Mesothelial cell of epicardium (in vitro differentiated cells): ENCODE results near the gene NFATC1. TPM values are rescaled to one million over a fixed set of nuclear protein-coding genes. Genes with fewer than 3 reads are reported as not detected.

Experiments used
- DNase-seq, 2 experiments: peaks; one replicate each; pipeline ENCODE4 v3.0.0; 2021; ENCODE audit warnings: low spot score in 2 of 2; ENCODE audit not compliant: unreplicated experiment in 2 of 2
- H3K27ac Mint-ChIP-seq: 2 replicates; pipeline ENCODE4 v1.8.0; 2021; ENCODE audit warnings: mixed read lengths
- H3K27me3 Mint-ChIP-seq: 2 replicates; pipeline ENCODE4 v1.8.0; 2021; ENCODE audit warnings: low read depth, mixed read lengths
- H3K36me3 Mint-ChIP-seq: 2 replicates; pipeline ENCODE4 v1.8.0; 2021; ENCODE audit warnings: mixed read lengths
- H3K4me1 Mint-ChIP-seq: 2 replicates; pipeline ENCODE4 v1.8.0; 2021; ENCODE audit warnings: mixed read lengths
- H3K4me3 Mint-ChIP-seq: 2 replicates; pipeline ENCODE4 v1.8.0; 2021; ENCODE audit warnings: mild to moderate bottlenecking, moderate library complexity, mixed read lengths
- H3K9me3 Mint-ChIP-seq: 2 replicates; pipeline ENCODE4 v1.8.0; 2021; ENCODE audit warnings: mixed read lengths
- CTCF ChIP-seq: fragments of 200-600 bp; sonication (generic); IDR thresholded peaks from one replicate; pipeline ENCODE4 v1.5.0; 2021; ENCODE audit warnings: antibody characterized with exemption; ENCODE audit not compliant: unreplicated experiment
- total RNA-seq: library from RNA; stranded (reverse); gene quantifications from 3 replicates; pipeline ENCODE4 v1.2.1, GENCODE V29; 2021

NFATC1 gene
- total RNA-seq, 1 donor from 2014 or later, result 13.4 TPM

- no peak for TF ChIP-seq CTCF
- no peaks in the 10 kb centered on the region for H3K9me3 Mint-ChIP-seq
- peaks cover 10% of the 10 kb centered on the region for H3K4me1 Mint-ChIP-seq
- no peaks in the 10 kb centered on the region for H3K36me3 Mint-ChIP-seq
- no peak overlapping the region for H3K4me3 Mint-ChIP-seq
- no peak overlapping the region for H3K27ac Mint-ChIP-seq
- peak in 1 of 2 experiments; percentile 31 for DNase-seq
- peaks cover 6% of the 10 kb centered on the region for H3K27me3 Mint-ChIP-seq
Measured at GRCh38 chr18:79512461-79513380, 117.0 kb downstream of the NFATC1 start.

GRCh38 chr18:79513381-79514081 is 117.8 kb downstream of the NFATC1 start:
- DNase-seq, result peak in 1 of 2 experiments; percentile 29

GRCh38 chr18:79515331-79515730 is 119.6 kb downstream of the NFATC1 start:
- Mint-ChIP-seq H3K9me3 (no peaks in the 10 kb centered on the region), H3K36me3 (no peaks in the 10 kb centered on the region), H3K4me3 (no peak overlapping the region), H3K27me3 (peaks cover 5% of the 10 kb centered on the region), H3K4me1 (peaks cover 7% of the 10 kb centered on the region), H3K27ac (no peak overlapping the region)
- no peak for DNase-seq
- TF ChIP-seq CTCF, result no peak

More at GRCh38 chr18:79513381-79514081, 117.8 kb downstream of the NFATC1 start:
- Mint-ChIP-seq H3K27ac (no peak overlapping the region), H3K9me3 (no peaks in the 10 kb centered on the region), H3K4me1 (peaks cover 3% of the 10 kb centered on the region), H3K27me3 (peaks cover 1% of the 10 kb centered on the region), H3K36me3 (no peaks in the 10 kb centered on the region), H3K4me3 (no peak overlapping the region)
- no peak for TF ChIP-seq CTCF

- no peak for DNase-seq
- Mint-ChIP-seq H3K27ac (no peak overlapping the region), H3K36me3 (no peaks in the 10 kb centered on the region), H3K4me1 (peaks cover 7% of the 10 kb centered on the region), H3K27me3 (peaks cover 5% of the 10 kb centered on the region), H3K9me3 (no peaks in the 10 kb centered on the region), H3K4me3 (no peak overlapping the region)
- no peak for TF ChIP-seq CTCF
Measured at GRCh38 chr18:79515944-79516351, 120.2 kb downstream of the NFATC1 start.

GRCh38 chr18:79516441-79516931 is 120.8 kb downstream of the NFATC1 start:
- no peak overlapping the region for H3K27ac Mint-ChIP-seq
- no peaks in the 10 kb centered on the region for H3K36me3 Mint-ChIP-seq
- TF ChIP-seq CTCF, result no peak
- peaks cover 5% of the 10 kb centered on the region for H3K27me3 Mint-ChIP-seq
- no peak overlapping the region for H3K4me3 Mint-ChIP-seq
- H3K4me1 Mint-ChIP-seq, result peaks cover 7% of the 10 kb centered on the region
- H3K9me3 Mint-ChIP-seq, result no peaks in the 10 kb centered on the region
- no peak for DNase-seq
